GM12878 (cell line): Measurements from ENCODE around the gene ANK2. TPM values are rescaled to one million over a fixed set of nuclear protein-coding genes. Genes with fewer than 3 reads are reported as not detected.

Experiments
- ATAC-seq: fragments of 200-7000 bp; cut with Tn5 transposase; 3 replicates; pipeline ENCODE4 v1.9.1; 2020; ENCODE audit warnings: mild to moderate bottlenecking, moderate library complexity
- BruUV-seq: library from RNA; stranded (reverse); fragments of 400-500 nt; replicated peaks from 2 replicates; lab custom pipeline; 2021; lab: Mats Ljungman, UMichigan
- CTCF ChIA-PET: fragments of 300-600 bp; sonication (Branson Sonifier 250); formaldehyde crosslinking; extraction: SDS; loops from one replicate; lab custom pipeline; 2021; ENCODE audit warnings: inconsistent platforms; lab: Yijun Ruan, JAX
- POLR2A ChIA-PET: fragments of 350-600 bp; formaldehyde crosslinking; extraction: SDS; loops from one replicate; lab custom pipeline; 2021; ENCODE audit warnings: inconsistent platforms; lab: Charles Lee
- RAD21 ChIA-PET: fragments of 300-600 bp; sonication (Branson Sonifier 250); formaldehyde crosslinking; loops from one replicate; lab custom pipeline; 2023; ENCODE audit warnings: antibody characterized with exemption; ENCODE audit not compliant: unreplicated experiment; lab: Charles Lee
- SMC1A ChIA-PET: fragments of 300-600 bp; sonication (Branson Sonifier 250); formaldehyde crosslinking; loops from one replicate; lab custom pipeline; 2023; ENCODE audit not compliant: unreplicated experiment, uncharacterized antibody; lab: Charles Lee
- DNase-seq: peaks from one replicate; pipeline ENCODE4 v3.0.0-alpha.2; 2011; ENCODE audit warnings: low read depth, low spot score
- FAIRE-seq: peaks from 3 replicates; lab custom pipeline; 2011; peaks lifted over from hg19 to GRCh38; lab: Jason Lieb, UNC
- H2AFZ ChIP-seq: 2 replicates; pipeline ENCODE4 v1.6.0; 2011; ENCODE audit warnings: low read depth, low read length, control low read depth; ENCODE audit not compliant: control insufficient read depth
- H3K27ac ChIP-seq: 2 replicates; pipeline ENCODE4 v1.5.1; 2011; ENCODE audit warnings: control low read depth; ENCODE audit not compliant: control insufficient read depth, insufficient read depth
- H3K27me3 ChIP-seq, 2 experiments: replicated peaks in 1 of 2; 2 replicates each; pipeline versions ENCODE4 v1.6.0 to v1.6.1; 2011; ENCODE audit warnings: low read length in 1 of 2; ENCODE audit not compliant: control insufficient read depth in 2 of 2, insufficient read depth in 2 of 2
- H3K36me3 ChIP-seq, 2 experiments: 2 replicates each; pipeline ENCODE4 v1.5.1; 2011; ENCODE audit warnings: low read length in 1 of 2; ENCODE audit not compliant: control insufficient read depth in 2 of 2, insufficient read depth in 2 of 2
- H3K4me1 ChIP-seq: 2 replicates; pipeline ENCODE4 v1.6.1; 2011; ENCODE audit warnings: mild to moderate bottlenecking, low read length, moderate library complexity, mixed read lengths; ENCODE audit not compliant: control insufficient read depth, insufficient read depth
- H3K4me2 ChIP-seq: 2 replicates; pipeline ENCODE4 v1.6.0; 2011; ENCODE audit warnings: control low read depth; ENCODE audit not compliant: control insufficient read depth, insufficient read depth
- H3K4me3 ChIP-seq: fragments of 200-600 bp; sonication (generic); 2 replicates; pipeline ENCODE4 v1.5.1; 2016
- H3K79me2 ChIP-seq: 2 replicates; pipeline ENCODE4 v1.6.0; 2011; ENCODE audit warnings: low read length; ENCODE audit not compliant: control insufficient read depth, insufficient read depth
- H3K9ac ChIP-seq: 2 replicates; pipeline ENCODE4 v1.8.0; 2011; ENCODE audit warnings: low read length, control low read depth, mixed read lengths; ENCODE audit not compliant: control insufficient read depth, insufficient read depth
- H3K9me3 ChIP-seq: replicated peaks from 3 replicates; pipeline ENCODE4 v1.5.1; 2011; ENCODE audit warnings: mild to moderate bottlenecking, low read length; ENCODE audit not compliant: control insufficient read depth, insufficient read depth
- H4K20me1 ChIP-seq: 2 replicates; pipeline ENCODE4 v1.6.0; 2011; ENCODE audit not compliant: control insufficient read depth, insufficient read depth
- BRCA1 ChIP-seq: IDR thresholded peaks from 2 replicates; pipeline ENCODE4 v1.6.1; 2011; ENCODE audit warnings: low read depth, low read length, improper control_type of control experiment
- EED ChIP-seq: sonication (generic); IDR thresholded peaks from 2 replicates; pipeline ENCODE4 v1.6.1; 2016; ENCODE audit warnings: antibody characterized with exemption, low read depth
- ESRRA ChIP-seq: IDR thresholded peaks from 2 replicates; pipeline ENCODE4 v1.6.1; 2012; ENCODE audit warnings: mild to moderate bottlenecking, low read length, improper control_type of control experiment
- GABPA ChIP-seq: IDR thresholded peaks from 2 replicates; pipeline ENCODE4 v1.6.1; 2014; ENCODE audit warnings: antibody characterized with exemption, low read depth, mild to moderate bottlenecking, inconsistent platforms
- KLF5 ChIP-seq: fragments of 450-650 bp; IDR thresholded peaks from 2 replicates; pipeline ENCODE4 v1.6.1; 2014; ENCODE audit warnings: mild to moderate bottlenecking; ENCODE audit not compliant: partially characterized antibody
- POLR2A ChIP-seq: IDR thresholded peaks from 2 replicates; pipeline ENCODE4 v1.6.1; 2011; ENCODE audit warnings: low read depth, mild to moderate bottlenecking, low read length
- RELA ChIP-seq: fragments of 450-650 bp; IDR thresholded peaks from 2 replicates; pipeline ENCODE4 v1.8.0; 2014; ENCODE audit warnings: borderline replicate concordance; ENCODE audit not compliant: partially characterized antibody
- SP1 ChIP-seq: IDR thresholded peaks from one replicate; pipeline ENCODE4 v1.6.1; 2011; ENCODE audit warnings: low read depth, low read length
- SREBF1 ChIP-seq: IDR thresholded peaks from 2 replicates; pipeline ENCODE4 v1.6.1; 2012; ENCODE audit warnings: mild to moderate bottlenecking, low read length
- WGBS: methylation state at CpG from one replicate; pipeline ENCODE4 v1.1.6; 2016; ENCODE audit warnings: low lambda C conversion rate; ENCODE audit not compliant: insufficient replicate concordance, insufficient coverage; ENCODE audit errors: missing lambda C conversion rate; 5-methylcytosine and 5-hydroxymethylcytosine counted together
- in situ Hi-C: fragments of 300-500 bp; cut with MboI; formaldehyde crosslinking; loops from 9 replicates; pipeline ENCODE4 v1.14.3; 2018; ENCODE audit warnings: mixed read lengths
- intact Hi-C: fragments of 100-400 bp; cut with micrococcal nuclease; formaldehyde crosslinking; loops from one replicate; pipeline ENCODE4 v1.14.2; 2022; ENCODE audit not compliant: unreplicated experiment
- polyA plus RNA-seq, 11 experiments: library from polyadenylated mRNA; depleted of rRNA in 4 of 11; unstranded in 6 of 11; stranded (reverse) in 5 of 11; fragments of >200 nt; fragmentation: Nextera tagmentation in 4 of 11; fragmentation: Illumina TruSeq in 1 of 11; extraction: Ambion mirVana in 4 of 11; extraction: Trizol in 1 of 11; gene quantifications; 1 replicate in 1 of 11; 2 replicates in 10 of 11; pipeline versions ENCODE4 v1.2.1 to v1.2.3, GENCODE V29; 2011 to 2016; ENCODE audit warnings: inconsistent platforms in 2 of 11, missing spikeins in 2 of 11, low read depth in 1 of 11
- total RNA-seq, 4 experiments: library from RNA; depleted of rRNA in 3 of 4; stranded (reverse); fragments of >200 nt in 3 of 4; fragmentation: Illumina TruSeq in 1 of 4; extraction: Trizol in 1 of 4; gene quantifications; 2 replicates each; pipeline versions ENCODE4 v1.2.1 to v1.2.3, GENCODE V29; 2013 to 2021
- TF ChIP-seq, protein P1 (sequence below): fragments of 450-650 bp; conservative IDR thresholded peaks from 2 replicates; pipeline ENCODE4 v1.6.1; 2017; ENCODE audit warnings: mild to moderate bottlenecking, moderate library complexity
- TF ChIP-seq, protein P2 (sequence below): IDR thresholded peaks from 2 replicates; pipeline ENCODE4 v1.6.1; 2012; ENCODE audit warnings: improper control_type of control experiment, low read depth, low read length; ENCODE audit not compliant: insufficient replicate concordance
- TF ChIP-seq, protein P3 (sequence below): fragments of 450-650 bp; IDR thresholded peaks from 2 replicates; pipeline ENCODE4 v1.6.1; 2017; ENCODE audit warnings: borderline replicate concordance

Gene ANK2
- total and polyA plus RNA-seq, 10 of the 15 experiments (the other 5 are each of a cell fraction or from before 2014, with no cell fraction given), result 1.6 to 13.0 (median 4.1) TPM

DNA sequence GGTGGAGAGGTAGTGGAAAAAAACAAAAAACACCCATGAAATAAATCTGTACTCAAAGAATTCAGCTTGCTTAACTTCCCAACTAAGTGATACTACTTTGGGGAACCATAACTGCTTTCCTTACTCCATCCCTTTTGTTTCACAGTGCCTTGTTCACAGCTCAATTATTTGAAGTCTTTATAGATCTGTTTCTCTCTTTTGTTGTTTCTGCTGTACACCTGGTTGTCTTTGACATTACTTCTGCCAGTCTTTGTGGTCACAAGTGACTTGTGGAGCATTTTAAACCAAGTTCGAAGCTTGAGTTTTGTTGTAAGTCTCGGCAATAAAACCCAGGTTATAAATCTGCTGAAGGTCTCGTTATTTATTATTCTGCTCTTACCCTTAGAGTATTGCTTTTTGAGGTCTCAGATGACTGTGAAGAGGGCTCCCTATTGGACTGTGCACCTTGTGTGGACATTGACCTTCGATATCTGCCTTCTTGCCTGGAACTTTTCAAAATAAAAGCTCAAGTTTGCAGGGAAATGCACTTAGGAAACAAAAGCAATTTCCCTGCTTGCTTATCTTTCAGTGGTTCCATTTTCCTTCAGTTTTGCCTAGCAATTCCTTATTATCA, 59.8 kb downstream of the ANK2 start:
- CTCF ChIA-PET, result interaction anchor here (0.9 to 1.3 kb wide), 4 partner anchors 12 to 343 kb away, joined by 3 to 6 read pairs (median 4); no protein-coding TSS in a partner anchor

More for the DNA sequence above, 59.8 kb downstream of the ANK2 start:
- no peaks in the 10 kb centered on the region for H3K4me1 ChIP-seq
- H3K9me3 ChIP-seq, result no peaks in the 10 kb centered on the region
- 17% methylated on average over 4 of the region's 4 CpGs for WGBS
- TF ChIP-seq EED, result no peak
- TF ChIP-seq, protein P1, sequence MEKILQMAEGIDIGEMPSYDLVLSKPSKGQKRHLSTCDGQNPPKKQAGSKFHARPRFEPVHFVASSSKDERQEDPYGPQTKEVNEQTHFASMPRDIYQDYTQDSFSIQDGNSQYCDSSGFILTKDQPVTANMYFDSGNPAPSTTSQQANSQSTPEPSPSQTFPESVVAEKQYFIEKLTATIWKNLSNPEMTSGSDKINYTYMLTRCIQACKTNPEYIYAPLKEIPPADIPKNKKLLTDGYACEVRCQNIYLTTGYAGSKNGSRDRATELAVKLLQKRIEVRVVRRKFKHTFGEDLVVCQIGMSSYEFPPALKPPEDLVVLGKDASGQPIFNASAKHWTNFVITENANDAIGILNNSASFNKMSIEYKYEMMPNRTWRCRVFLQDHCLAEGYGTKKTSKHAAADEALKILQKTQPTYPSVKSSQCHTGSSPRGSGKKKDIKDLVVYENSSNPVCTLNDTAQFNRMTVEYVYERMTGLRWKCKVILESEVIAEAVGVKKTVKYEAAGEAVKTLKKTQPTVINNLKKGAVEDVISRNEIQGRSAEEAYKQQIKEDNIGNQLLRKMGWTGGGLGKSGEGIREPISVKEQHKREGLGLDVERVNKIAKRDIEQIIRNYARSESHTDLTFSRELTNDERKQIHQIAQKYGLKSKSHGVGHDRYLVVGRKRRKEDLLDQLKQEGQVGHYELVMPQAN, result no peak
- no peak for TF ChIP-seq RELA
- no peak for TF ChIP-seq KLF5
- no peak for TF ChIP-seq SP1
- no peak for TF ChIP-seq BRCA1
- TF ChIP-seq, protein P2, sequence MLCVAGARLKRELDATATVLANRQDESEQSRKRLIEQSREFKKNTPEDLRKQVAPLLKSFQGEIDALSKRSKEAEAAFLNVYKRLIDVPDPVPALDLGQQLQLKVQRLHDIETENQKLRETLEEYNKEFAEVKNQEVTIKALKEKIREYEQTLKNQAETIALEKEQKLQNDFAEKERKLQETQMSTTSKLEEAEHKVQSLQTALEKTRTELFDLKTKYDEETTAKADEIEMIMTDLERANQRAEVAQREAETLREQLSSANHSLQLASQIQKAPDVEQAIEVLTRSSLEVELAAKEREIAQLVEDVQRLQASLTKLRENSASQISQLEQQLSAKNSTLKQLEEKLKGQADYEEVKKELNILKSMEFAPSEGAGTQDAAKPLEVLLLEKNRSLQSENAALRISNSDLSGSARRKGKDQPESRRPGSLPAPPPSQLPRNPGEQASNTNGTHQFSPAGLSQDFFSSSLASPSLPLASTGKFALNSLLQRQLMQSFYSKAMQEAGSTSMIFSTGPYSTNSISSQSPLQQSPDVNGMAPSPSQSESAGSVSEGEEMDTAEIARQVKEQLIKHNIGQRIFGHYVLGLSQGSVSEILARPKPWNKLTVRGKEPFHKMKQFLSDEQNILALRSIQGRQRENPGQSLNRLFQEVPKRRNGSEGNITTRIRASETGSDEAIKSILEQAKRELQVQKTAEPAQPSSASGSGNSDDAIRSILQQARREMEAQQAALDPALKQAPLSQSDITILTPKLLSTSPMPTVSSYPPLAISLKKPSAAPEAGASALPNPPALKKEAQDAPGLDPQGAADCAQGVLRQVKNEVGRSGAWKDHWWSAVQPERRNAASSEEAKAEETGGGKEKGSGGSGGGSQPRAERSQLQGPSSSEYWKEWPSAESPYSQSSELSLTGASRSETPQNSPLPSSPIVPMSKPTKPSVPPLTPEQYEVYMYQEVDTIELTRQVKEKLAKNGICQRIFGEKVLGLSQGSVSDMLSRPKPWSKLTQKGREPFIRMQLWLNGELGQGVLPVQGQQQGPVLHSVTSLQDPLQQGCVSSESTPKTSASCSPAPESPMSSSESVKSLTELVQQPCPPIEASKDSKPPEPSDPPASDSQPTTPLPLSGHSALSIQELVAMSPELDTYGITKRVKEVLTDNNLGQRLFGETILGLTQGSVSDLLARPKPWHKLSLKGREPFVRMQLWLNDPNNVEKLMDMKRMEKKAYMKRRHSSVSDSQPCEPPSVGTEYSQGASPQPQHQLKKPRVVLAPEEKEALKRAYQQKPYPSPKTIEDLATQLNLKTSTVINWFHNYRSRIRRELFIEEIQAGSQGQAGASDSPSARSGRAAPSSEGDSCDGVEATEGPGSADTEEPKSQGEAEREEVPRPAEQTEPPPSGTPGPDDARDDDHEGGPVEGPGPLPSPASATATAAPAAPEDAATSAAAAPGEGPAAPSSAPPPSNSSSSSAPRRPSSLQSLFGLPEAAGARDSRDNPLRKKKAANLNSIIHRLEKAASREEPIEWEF, result no peak
- TF ChIP-seq SREBF1, result no peak
- no peak for TF ChIP-seq POLR2A
- no peak for TF ChIP-seq ESRRA
- TF ChIP-seq, protein P3, sequence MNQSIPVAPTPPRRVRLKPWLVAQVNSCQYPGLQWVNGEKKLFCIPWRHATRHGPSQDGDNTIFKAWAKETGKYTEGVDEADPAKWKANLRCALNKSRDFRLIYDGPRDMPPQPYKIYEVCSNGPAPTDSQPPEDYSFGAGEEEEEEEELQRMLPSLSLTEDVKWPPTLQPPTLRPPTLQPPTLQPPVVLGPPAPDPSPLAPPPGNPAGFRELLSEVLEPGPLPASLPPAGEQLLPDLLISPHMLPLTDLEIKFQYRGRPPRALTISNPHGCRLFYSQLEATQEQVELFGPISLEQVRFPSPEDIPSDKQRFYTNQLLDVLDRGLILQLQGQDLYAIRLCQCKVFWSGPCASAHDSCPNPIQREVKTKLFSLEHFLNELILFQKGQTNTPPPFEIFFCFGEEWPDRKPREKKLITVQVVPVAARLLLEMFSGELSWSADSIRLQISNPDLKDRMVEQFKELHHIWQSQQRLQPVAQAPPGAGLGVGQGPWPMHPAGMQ, result no peak
- no peak for TF ChIP-seq GABPA
- no peak for ATAC-seq
- no peaks in the 10 kb centered on the region for H4K20me1 ChIP-seq
- in situ Hi-C loops (no loop called here), intact Hi-C loops (loop anchor here (10.0 kb wide), 1 partner anchor 136 kb away; no protein-coding TSS in a partner anchor)
- no peaks in the 10 kb centered on the region for H3K27me3 ChIP-seq
- H3K27ac ChIP-seq, result no peak overlapping the region
- ChIA-PET SMC1A (interaction anchor here (0.7 to 2.3 kb wide), 3 partner anchors 8 to 29 kb away, joined by 3 to 6 read pairs (median 3); no protein-coding TSS in a partner anchor), RAD21 (no interaction called here), POLR2A (no interaction called here)
- no peak for FAIRE-seq
- no peak for DNase-seq
- no peak overlapping the region for H2AFZ ChIP-seq
- no peaks in the 10 kb centered on the region for H3K79me2 ChIP-seq
- no TSS peak for BruUV-seq
- H3K9ac ChIP-seq, result no peak overlapping the region
- no peaks in the 10 kb centered on the region for H3K36me3 ChIP-seq
- no peak overlapping the region for H3K4me3 ChIP-seq
- H3K4me2 ChIP-seq, result no peak overlapping the region
